ENCODE measurements around the gene MAP3K12.
"Not testable (repeated sequence)": the region's sequence is repeated elsewhere in the genome, so short reads cannot be mapped to it uniquely, and the experiment has no call there.

The MAP3K12 gene

DNA sequence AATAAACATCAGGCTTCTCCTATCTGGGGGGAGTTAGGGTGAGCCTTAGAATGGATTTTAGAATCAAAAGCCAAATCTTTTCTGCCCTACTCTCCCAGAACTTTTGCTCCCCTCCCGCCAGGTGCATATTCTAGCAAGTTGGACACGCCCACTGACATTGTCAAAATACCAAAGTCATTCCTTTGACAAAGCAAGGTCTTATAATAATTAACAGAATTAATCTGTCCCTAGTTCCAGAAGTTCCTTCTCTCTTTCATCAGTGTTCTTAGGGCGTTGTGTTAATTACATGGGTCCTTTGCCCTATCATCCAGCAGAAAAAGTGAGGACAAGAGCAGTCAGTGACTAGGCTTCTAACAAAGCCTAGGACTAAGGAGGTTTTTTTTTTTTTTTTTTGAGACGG is 55.3 kb downstream of the MAP3K12 start:
- TF ChIP-seq, protein P1, sequence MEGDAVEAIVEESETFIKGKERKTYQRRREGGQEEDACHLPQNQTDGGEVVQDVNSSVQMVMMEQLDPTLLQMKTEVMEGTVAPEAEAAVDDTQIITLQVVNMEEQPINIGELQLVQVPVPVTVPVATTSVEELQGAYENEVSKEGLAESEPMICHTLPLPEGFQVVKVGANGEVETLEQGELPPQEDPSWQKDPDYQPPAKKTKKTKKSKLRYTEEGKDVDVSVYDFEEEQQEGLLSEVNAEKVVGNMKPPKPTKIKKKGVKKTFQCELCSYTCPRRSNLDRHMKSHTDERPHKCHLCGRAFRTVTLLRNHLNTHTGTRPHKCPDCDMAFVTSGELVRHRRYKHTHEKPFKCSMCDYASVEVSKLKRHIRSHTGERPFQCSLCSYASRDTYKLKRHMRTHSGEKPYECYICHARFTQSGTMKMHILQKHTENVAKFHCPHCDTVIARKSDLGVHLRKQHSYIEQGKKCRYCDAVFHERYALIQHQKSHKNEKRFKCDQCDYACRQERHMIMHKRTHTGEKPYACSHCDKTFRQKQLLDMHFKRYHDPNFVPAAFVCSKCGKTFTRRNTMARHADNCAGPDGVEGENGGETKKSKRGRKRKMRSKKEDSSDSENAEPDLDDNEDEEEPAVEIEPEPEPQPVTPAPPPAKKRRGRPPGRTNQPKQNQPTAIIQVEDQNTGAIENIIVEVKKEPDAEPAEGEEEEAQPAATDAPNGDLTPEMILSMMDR (IDR thresholded peaks at IDR 0.05; ENCODE audit: low read depth, low read length), result no peak
- in situ Hi-C loops (cut with HindIII; ENCODE audit: low sequenced_read_pairs), result no loop called here
- DNase-seq (ENCODE audit: low read depth, low spot score), result no peak
- H3K4me3 ChIP-seq (ENCODE audit: low read depth, low read length), result no peak overlapping the region

DNA sequence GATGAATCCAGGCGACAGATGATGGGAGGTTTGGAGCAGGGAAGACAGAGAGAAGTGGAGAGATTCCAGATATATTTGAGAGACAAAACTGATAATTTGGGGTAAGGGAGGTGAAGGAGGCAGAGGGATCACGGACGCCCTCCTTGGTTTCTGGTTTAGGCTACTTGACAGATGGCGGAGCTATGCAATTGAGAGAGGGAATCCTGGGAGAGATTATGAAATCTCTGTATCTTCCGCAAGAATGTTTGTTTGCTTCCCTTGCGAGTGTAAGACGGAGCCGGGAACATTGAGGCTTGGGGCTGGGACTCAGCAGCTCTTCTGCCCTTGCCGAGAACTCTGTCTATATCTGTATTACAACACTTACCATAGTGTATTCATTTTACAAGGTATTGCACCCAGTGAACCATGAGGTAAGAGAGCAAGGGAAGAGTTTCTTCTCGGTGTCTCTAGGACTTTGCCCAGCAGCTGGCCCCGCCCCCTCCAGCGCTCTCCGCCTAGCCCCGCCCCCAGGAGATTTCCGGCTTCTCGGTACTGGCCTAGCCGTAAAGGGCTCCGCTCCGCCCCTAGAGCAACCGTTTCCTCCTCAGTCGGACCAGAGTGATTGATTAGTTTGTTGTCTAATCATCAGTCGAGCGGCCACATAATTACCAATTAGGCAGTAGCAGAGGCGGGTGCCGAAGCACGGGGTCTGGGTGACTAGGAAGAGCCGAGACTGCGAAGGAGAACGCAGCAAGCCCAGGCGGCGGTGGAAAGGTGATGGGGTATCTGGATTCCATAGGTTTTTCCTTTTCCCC is 58.0 kb downstream of the MAP3K12 start, which contains the start of gene PRR13:
Gene PRR13, plus strand, starts transcription at position 695 of the 794 bp plus-strand sequence. CDS start 981 bp downstream, outside the sequence.
- TF ChIP-seq, protein P1 (IDR thresholded peaks at IDR 0.05; ENCODE audit: low read depth, low read length), result no peak
- in situ Hi-C loops (cut with HindIII; ENCODE audit: low sequenced_read_pairs), result no loop called here
- peak within 1 kb of the TSS; percentile 72 for H3K4me3 ChIP-seq (ENCODE audit: low read depth, low read length)
- DNase-seq (ENCODE audit: low read depth, low spot score), result peak; percentile 99

GRCh38 chr12:53439582-53439981 is 59.7 kb downstream of the MAP3K12 start:
- DNase-seq (ENCODE audit: low read depth, low spot score); H3K4me3 ChIP-seq (ENCODE audit: low read depth, low read length); in situ Hi-C loops (cut with HindIII; ENCODE audit: low sequenced_read_pairs): not testable (repeated sequence)

DNA sequence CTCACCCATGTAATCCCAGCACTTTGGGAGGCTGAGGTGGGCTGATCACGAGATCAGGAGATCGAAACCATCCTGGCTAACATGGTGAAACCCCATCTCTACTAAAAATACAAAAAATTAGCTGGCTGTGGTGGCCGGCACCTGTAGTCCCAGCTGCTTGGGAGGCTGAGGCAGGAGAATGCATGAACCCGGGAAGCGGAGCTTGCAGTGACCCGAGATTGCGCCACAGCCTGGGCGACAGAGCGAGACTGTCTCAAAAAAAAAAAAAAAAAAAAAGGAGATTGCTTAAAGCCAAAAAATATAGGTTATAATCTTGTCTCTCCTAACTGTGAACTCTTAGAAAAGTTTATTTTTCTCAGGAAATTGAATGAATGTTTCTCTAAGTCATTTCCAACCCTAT is 63.9 kb downstream of the MAP3K12 start:
- H3K4me3 ChIP-seq (ENCODE audit: low read depth, low read length); in situ Hi-C loops (cut with HindIII; ENCODE audit: low sequenced_read_pairs); DNase-seq (ENCODE audit: low read depth, low spot score): not testable (repeated sequence)

DNA sequence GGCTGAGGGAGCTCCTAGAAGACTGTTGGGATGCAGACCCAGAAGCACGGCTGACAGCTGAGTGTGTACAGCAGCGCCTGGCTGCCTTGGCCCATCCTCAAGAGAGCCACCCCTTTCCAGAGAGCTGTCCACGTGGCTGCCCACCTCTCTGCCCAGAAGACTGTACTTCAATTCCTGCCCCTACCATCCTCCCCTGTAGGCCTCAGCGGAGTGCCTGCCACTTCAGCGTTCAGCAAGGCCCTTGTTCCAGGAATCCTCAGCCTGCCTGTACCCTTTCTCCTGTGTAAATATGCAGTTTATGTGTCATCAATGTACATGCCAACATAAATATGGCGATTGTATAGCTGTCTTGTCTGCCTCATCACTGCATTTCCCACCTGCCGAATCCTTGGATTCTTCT is 68.1 kb downstream of the MAP3K12 start:
- H3K4me3 ChIP-seq (ENCODE audit: low read depth, low read length), result no peak overlapping the region
- in situ Hi-C loops (cut with HindIII; ENCODE audit: low sequenced_read_pairs), result no loop called here
- no peak for DNase-seq (ENCODE audit: low read depth, low spot score)
- TF ChIP-seq, protein P1 (IDR thresholded peaks at IDR 0.05; ENCODE audit: low read depth, low read length), result no peak

DNA sequence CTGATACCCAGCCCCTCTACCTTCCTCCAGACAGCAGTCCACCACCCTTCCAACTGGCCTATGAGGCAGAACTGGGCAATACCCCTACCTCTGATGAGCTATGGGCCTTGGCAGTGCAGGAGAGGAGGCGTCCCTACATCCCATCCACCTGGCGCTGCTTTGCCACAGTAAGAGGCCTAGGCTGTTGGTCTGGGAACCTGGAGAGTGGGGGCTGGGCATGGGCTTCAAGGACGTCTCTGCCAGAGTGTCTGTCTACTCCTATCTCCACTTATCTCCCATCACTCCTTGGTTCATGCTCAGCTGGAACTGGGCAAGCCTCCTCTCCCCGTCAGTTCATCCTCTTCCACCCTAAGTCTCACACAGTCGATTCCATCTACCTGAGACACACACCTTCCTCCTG is 69.1 kb downstream of the MAP3K12 start:
- DNase-seq (ENCODE audit: low read depth, low spot score), result no peak

More for the DNA sequence above, 69.1 kb downstream of the MAP3K12 start:
- H3K4me3 ChIP-seq (ENCODE audit: low read depth, low read length), result no peak overlapping the region
- in situ Hi-C loops (cut with HindIII; ENCODE audit: low sequenced_read_pairs), result no loop called here
- TF ChIP-seq, protein P1 (IDR thresholded peaks at IDR 0.05; ENCODE audit: low read depth, low read length), result no peak
